SK-N-MC (cell line): ENCODE data around the gene KCNAB2.

ENCODE experiments used
- EZH2 ChIP-seq: fragments of 200-600 bp; sonication (generic); IDR thresholded peaks from one replicate; pipeline ENCODE4 v1.6.1; 2017; ENCODE audit warnings: antibody characterized with exemption
- POLR2AphosphoS5 ChIP-seq: IDR thresholded peaks from 2 replicates; pipeline ENCODE4 v1.6.1; 2012; ENCODE audit warnings: mild to moderate bottlenecking, low read depth, low read length, borderline replicate concordance

- TF ChIP-seq POLR2AphosphoS5: no peak
- TF ChIP-seq EZH2: no peak
These were observed 40.7 kb downstream of the KCNAB2 start for GRCh38 chr1:6086358-6086757.
